AG09319 (cell line): Measurements from ENCODE around the gene C8G.

Source experiments
- DNase-seq: peaks from one replicate; pipeline ENCODE4 v3.0.0-alpha.2; 2010; ENCODE audit warnings: low read depth; ENCODE audit errors: extremely low read depth
- TF ChIP-seq, protein P1 (sequence below): IDR thresholded peaks from 2 replicates; pipeline ENCODE4 v1.5.1; 2011; ENCODE audit warnings: low read depth, mild to moderate bottlenecking, inconsistent platforms, low read length, moderate library complexity

C8G gene

GRCh38 chr9:136942112-136942880 lies 2.7 kb upstream of the C8G start:
- TF ChIP-seq, protein P1, sequence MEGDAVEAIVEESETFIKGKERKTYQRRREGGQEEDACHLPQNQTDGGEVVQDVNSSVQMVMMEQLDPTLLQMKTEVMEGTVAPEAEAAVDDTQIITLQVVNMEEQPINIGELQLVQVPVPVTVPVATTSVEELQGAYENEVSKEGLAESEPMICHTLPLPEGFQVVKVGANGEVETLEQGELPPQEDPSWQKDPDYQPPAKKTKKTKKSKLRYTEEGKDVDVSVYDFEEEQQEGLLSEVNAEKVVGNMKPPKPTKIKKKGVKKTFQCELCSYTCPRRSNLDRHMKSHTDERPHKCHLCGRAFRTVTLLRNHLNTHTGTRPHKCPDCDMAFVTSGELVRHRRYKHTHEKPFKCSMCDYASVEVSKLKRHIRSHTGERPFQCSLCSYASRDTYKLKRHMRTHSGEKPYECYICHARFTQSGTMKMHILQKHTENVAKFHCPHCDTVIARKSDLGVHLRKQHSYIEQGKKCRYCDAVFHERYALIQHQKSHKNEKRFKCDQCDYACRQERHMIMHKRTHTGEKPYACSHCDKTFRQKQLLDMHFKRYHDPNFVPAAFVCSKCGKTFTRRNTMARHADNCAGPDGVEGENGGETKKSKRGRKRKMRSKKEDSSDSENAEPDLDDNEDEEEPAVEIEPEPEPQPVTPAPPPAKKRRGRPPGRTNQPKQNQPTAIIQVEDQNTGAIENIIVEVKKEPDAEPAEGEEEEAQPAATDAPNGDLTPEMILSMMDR: no peak
- DNase-seq: no peak

DNA sequence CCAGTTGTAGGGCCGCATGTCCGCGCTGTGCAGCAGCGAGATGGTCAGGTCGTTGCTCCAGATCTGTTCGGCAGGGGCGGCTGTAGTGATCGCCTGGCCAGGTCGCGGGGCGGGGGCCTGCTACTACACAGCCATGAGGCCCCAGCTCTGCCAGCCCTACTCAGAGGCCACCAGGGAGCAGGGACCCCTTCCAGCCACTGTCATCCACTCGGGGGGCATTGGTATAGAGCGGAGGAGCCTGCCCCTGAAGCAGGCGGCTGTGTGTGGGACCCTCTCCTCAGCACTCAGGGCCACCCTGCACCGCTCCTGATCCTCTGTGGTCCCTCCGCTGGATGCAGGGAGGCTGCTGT lies 2.2 kb upstream of the C8G start:
- no peak for DNase-seq
- TF ChIP-seq, protein P1: no peak

DNA sequence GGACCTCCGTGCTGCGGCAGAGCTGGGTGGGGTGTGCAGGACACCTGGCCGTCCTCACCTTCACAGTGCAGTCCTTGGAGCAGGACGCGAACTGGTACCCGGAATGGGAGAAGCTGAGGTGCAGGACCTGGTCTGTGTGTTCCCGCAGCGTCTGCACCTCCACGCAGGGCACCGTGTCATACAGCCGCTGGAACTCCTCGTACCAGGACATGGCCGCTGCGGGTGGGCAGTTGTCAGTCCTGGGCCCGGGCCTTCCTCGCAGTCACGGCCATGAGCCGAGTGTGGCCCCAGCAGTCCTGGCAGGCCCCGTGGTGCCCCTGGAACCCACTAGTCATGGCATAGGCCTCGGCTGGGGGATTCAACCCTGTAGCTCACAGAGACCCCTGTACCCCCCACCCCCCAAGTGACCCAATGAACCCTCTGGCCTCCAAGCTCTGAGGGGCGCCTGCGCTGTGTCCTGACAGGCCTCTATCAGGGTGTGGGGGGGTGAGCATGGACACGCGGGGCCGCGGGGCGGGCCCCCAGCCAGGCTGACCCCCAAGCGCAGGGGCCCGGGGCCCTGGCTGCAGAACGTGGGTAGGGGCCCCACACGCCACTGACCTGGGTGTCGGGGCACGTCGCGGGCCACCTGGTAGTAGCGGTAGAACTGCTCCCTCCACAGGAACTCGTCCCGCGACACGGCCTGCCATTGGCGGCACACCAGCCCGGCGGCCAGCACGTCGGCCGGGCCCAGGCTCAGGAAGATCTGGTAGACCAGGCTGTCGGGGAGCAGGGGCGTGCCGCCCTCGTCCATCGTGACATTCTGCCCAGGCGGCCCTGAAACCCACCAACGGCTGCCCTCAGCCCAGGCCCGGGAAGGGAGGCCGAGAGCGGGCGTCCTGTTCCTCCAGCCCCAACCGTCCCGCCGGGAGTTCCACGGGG lies 1.5 kb upstream of the C8G start:
- DNase-seq: no peak
- TF ChIP-seq, protein P1: no peak

DNA sequence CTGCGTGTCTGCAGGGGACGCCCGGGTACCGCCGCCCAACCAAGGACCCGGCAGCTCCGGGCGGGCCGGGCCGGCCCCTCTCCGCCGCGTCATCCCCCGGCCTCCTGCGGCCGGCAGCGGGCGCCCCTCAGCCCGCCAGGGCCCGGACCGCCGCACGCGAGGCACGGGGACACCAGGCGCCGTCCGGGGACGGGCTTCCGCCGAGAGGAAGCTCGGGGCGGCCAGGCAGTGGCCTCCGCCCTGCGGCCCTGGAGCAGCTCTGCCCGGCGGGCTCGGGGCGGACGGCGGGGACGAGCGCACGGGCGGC lies 878 bp upstream of the C8G start:
- TF ChIP-seq, protein P1: no peak
- DNase-seq: peak; percentile 32

DNA sequence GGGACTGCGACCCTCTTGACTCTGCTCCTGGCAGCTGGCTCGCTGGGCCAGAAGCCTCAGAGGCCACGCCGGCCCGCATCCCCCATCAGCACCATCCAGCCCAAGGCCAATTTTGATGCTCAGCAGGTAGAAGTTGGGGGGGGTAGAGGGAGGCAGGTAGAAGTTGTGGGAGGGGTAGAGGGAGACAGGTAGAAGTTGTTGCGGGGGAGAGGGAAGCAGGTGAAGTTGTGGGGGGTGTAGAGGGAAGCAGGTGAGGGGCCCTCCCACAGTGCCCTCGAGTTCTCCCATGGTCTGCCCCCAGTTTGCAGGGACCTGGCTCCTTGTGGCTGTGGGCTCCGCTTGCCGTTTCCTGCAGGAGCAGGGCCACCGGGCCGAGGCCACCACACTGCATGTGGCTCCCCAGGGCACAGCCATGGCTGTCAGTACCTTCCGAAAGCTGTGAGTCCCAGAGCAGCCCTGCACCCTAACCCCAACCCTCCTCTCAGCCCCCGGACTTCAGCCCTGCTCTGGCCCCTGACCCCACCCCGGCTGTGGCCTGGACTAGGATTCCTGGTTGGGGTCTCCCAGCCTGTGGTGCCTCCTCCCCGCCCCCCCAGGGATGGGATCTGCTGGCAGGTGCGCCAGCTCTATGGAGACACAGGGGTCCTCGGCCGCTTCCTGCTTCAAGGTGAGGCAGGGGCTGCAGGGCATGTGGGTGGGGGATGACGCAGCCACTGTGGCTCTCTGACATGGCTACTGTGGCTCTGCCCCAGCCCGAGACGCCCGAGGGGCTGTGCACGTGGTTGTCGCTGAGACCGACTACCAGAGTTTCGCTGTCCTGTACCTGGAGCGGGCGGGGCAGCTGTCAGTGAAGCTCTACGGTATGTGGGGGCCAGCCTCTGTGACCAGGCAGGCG lies 537 bp downstream of the C8G start:
- no peak for DNase-seq

GRCh38 chr9:136946228-136947027 lies 1.4 kb downstream of the C8G start:
- no peak for DNase-seq
- TF ChIP-seq, protein P1: no peak

More for the DNA sequence above, 537 bp downstream of the C8G start:
- TF ChIP-seq, protein P1: no peak
